GM18505 (cell line): ENCODE data around the gene ANTKMT.
"Not testable (repeated sequence)": the region's sequence is repeated elsewhere in the genome, so short reads cannot be mapped to it uniquely, and the experiment has no call there.

Experiments used
- ATAC-seq: cut with Tn5 transposase; IDR thresholded peaks from one replicate; pipeline ENCODE4 v1.9.1; 2021; ENCODE audit not compliant: unreplicated experiment
- POLR2A ChIP-seq: IDR thresholded peaks from 4 replicates; pipeline ENCODE4 v1.6.1; 2011; ENCODE audit warnings: borderline replicate concordance; ENCODE audit not compliant: insufficient read depth, insufficient read length; ENCODE audit errors: extremely low read depth

ANTKMT gene

DNA sequence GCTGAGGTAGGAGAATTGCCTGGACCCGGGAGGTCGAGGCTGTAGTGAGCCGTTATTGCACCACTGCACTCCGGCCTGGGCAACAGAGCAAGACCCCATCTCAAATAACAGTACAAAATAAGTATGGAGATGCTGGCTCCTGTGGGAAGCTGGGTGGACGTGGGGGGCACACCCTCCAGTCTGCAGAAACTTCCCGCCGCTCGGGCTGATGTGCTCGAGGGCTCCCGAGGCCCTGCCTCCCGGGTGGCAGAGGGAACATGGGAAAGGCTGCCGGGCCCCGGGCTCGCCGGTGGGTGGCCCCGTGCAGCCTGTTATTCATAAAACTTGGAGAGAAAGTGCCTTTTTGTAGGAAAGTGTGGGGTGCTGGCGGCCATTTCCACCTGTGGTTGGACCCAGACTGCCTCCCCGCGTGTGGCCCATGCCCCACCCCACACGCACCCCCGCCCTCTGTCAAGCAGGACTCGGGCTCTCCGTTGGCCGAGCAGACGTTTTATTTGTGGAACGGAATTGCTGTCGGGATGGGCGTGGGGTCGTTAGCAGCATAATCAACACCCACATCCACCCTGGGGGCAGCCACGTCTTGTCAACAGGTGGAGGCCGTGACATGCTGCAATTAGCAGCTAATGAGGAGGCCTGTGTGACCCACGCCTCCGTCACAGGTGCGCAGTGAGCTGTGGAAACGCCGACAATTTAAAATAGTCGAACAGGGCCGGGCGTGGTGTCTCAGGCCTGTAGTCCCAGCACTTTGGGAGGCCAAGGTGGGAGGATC is 27.2 kb downstream of the ANTKMT start:
- TF ChIP-seq POLR2A, result no peak

DNA sequence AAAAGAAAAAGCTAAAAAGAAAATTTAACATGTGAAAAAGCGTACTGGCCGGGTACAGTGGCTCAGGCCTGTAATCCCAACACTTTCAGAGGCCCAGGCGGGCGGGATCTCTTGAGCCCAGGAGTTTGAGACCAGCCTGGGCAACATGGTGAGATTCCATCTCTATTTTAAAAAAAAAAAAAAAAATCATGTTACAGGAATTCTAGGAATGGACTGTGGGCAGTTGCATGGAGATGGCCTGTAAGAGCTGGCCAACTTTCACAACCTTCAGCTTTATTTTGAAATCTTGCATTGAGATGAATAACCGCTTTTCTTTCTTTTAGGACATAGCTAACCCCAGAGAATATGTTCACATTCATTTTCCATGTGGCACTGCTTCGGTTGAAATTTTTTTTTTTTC is 28.1 kb downstream of the ANTKMT start:
- no peak for TF ChIP-seq POLR2A
- ATAC-seq, result no peak

More for the DNA sequence above, 27.2 kb downstream of the ANTKMT start:
- no peak for ATAC-seq

DNA sequence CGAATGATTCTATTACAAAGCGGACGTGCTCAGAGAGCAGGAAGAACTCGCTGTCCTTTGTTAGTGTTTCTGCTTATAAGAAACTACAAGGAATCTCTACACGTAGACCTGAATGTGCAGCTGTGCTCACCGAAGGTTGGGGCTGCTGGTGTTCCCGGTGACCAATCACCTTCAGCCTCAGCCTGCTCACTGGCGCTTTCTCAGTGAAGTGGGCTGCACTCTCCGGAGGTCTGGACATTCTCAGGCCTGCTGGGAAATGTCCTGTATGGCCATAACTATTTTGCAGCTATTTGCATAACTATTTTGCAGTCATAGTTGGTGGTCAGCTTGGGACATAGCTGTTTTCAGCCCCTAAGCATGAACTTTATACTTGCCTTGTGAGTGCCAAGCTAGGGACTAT is 29.5 kb downstream of the ANTKMT start:
- no peak for ATAC-seq
- no peak for TF ChIP-seq POLR2A

DNA sequence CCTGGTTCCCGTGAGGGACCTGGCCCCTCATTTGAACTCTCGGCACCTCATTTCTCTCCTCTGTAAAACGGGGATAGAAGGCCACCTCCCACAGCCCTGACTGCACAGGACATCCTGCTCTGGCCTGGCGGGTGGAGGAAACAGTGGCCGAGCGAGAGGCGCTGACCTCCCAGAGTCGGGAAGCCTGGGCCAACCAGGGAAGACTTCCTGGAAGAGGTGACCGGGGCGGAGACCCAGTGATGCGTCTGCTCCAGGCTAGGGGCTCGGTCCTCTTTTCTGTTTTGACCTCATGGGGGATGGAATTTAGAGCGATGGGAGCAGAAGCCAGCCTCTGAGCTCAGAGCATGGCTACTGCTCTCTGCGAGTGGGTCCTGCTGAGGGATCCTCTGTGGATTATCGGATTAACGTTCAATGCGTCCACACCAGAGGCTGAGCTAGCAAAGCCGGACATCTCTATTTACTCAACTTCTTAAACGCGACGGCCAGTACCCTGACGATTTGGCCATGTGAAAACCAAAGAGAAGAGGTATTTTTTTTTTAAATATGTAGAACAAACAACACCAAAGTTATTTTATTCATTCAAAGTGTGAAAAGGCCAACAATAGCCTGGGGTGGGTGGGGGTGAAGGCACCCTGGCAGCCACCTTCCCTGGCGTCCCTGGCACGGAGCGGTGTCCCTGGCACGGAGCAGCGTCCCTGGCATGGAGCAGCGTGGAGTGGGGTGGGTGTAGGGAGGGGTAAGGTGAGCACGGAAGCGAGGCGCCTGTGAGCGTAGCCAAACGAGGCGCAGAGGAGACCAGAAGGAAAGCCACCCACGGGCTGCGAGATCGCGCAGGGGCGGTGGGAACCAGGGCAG is 30.4 kb downstream of the ANTKMT start:
- ATAC-seq, result no peak
- no peak for TF ChIP-seq POLR2A

DNA sequence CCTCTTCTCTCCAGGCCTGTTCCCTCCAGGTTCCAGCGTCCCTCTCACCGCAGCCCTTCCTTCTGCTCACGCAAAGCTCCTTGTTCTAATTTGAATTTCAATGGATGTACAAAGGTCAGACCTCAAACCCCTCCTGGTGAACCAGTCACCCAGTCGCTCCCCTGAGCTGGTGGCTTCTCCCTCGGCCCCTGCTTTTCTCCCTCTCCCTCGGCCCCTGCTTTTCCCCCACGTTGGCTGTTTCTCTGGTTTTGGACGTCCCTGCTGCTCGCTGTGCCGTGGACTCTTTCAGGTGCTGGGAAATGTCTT is 31.0 kb downstream of the ANTKMT start:
- ATAC-seq, result no peak
- TF ChIP-seq POLR2A, result no peak

DNA sequence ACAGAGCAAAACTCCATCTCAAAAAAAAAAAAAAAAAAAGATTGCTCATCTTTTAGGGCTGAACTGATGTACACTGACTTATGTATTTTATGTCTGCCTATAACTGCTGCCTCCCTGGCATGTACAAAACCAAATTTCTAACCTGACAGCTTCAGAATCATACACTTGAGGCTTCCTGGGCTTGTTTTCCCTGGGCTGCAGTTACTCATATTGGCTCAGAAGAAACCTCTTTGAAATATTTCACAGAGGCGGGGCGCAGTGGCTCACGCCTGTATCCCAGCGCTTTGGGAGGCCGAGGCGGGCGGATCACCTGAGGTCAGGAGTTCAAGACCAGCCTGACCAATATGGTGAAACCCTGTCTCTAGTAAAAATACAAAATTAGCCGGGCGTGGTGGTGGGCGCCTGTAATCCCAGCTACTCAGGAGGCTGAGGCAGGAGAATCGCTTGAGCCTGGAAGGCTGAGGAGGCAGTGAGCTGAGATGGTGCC is 33.2 kb downstream of the ANTKMT start:
- not testable (repeated sequence) for ATAC-seq

DNA sequence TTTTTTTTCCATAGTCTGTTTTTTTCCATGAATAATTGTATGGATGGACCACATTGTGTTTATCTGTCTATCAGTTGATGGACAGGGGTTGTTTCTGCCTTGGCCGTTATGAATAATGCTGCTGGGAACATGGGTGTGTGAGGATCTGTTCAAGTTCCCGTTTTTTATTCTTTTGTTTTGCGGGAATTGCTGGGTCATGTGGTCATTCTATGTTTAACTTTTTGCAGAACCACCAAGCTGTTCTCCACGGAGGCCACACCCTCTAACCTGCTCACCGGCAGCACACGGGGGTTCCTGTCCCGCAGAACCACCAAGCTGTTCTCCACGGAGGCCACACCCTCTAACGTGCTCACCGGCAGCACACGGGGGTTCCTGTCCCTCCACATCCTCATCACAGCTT is 33.7 kb downstream of the ANTKMT start:
- TF ChIP-seq POLR2A, result no peak
- ATAC-seq, result no peak

DNA sequence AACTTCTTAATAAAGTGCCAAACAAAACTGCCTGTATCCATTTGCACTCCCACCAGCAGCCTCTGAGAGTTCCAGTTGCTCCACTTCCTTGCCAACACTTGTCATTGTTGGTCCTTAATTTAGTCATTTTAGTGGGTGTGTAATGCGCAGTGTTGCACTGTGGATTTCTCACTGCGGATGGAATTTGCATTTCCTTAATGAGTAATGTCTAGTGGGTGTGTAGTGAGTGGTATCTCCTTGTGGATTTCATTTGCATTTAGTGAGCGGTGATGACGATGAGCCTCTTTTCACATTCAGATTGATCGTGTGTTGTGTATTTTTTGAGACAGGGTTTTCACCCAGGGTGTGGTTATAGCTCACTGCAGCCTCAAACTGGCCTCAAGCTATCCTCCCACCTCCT is 35.5 kb downstream of the ANTKMT start:
- no peak for TF ChIP-seq POLR2A
- no peak for ATAC-seq

DNA sequence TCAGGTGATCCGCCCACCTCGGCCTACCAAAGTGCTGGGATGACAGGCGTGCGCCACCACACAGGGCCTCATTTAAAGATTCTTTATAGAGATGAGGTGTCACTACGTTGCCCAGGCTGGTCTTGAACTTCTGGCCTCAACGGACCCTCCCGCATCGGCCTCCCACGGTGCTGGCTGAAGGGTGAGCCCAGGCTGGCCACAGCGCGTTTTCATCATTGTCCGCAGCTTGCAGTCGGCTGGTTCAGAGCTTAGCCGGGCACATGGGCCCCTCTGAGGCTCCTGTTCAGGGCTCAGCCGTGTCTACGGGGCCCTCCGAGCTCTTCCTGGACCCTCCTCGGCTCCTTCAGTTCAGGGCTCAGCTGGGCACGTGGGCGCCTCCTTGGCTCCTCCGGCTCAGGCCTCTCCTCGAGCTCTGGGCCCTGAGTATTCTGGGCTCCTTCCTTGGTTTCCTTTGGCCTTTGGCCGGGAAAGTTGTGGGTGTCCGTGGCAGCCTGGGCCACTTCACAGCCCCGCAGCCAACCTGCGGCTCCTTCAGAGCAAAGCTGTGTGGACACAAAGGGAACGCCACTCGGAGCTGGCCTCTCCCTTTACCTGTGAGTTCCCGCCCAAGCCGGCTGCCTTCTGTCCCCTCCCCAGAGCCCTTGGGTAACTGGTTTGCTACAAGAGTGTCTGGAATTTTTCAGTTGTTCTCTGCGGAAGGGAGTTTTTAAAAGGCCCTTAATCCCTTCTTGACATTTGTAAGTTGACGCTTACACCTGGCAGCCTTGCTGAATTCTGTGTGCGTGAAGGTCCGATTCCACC is 38.4 kb downstream of the ANTKMT start:
- no peak for TF ChIP-seq POLR2A
- ATAC-seq, result no peak

DNA sequence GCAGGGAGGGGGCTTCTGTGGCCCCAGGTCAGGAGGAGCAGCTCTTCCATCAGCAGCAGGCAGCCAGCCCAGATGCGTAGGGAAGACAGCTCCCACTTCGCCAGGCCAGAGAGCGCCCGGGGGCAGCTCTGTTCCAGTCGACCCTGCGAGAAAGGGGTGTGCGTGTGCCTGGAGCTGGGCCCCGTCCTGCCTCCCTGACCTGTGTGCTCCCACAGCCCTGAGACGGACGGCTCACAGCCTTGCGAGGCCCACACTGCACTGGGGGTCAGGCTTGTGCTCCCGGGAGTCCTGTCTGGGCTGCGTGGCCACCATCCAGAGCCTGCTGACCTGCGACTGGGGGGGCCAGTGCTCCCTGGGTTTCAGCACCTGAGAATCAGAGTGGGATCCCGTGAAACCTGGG is 39.1 kb downstream of the ANTKMT start:
- ATAC-seq, result no peak
- TF ChIP-seq POLR2A, result no peak

DNA sequence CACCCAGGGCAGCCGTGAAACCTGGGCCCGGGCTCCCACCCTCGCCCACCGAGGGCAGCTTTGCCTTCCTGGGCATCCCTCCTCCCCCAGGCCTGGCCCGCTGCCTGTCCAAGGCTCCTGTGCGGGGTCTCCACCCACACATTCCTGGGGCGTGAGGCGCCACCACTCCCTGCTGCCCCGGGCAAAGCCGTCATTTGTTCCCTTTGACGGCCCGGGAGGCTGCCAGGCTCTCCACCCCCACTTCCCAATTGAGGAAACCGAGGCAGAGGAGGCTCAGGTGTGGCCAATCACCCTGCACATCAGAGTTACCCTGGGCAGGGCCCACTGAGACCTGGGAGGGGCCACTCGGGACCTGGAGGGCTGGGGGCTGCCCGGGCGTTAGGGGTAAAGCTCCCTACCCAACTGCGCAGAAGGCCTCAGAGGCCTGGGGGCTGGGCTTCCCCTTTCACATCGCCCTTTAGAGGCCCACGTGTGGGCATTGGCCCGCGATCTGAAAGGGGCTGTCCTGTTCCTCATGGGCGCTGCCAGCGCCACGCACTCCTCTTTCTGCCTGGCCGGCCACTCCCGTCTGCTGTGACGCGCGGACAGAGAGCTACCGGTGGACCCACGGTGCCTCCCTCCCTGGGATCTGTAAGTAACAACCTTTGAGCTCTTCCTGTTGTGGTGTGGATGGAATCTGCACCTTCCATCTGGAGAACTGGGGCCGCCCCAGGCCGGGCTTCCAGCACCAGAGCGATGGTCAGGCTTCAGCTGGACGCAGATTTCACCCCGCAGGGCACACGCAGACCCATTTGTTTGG is 39.8 kb downstream of the ANTKMT start, which contains the start of gene MSLN:
Gene MSLN, plus strand, starts transcription at position 190 of the 799 bp plus-strand sequence. CDS start 1,947 bp downstream, outside the sequence.
- no peak for ATAC-seq
- no peak for TF ChIP-seq POLR2A

DNA sequence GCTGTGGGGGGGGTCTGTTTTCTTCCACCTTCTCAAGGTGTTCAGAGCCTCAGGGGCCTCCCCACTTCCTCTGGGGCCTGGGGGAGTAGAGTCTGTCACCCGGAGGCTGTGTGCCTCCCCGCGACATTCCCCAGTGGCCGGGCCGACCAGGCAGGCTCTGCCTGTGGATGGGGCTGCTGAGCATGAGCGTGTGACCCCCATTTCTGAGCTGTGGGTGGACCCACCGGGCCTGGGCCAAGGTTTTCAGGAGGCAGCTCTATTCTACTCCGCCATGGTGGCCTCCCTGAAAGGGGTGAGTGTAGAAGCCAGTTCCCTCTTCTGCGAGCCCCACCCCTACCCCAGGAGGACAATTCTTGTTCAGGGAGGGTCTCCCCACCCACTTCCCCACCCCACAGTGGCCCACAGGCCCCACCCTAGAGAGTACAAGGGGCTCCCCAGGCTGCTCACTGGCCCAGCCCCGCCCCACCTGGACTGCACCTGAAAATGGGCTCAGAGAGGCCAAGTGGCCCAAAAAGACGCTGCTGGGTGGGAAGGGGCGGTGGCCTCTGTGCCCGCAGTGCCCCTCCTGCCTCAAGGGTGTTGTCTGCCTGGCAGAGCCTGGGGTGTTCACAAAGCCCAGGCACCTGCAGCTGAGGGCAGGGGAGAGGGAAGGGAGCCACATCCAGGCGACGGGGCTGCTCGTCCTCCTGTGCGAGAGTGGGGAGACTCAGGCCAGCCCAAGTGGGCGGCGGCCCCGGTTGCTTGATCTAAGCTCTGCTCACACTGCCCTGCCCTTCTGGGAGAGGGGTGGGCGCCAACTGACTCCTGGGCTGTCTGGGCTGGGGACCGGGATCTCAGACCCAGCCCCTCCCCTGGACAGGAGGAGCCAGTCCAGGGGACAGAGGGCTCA is 40.9 kb downstream of the ANTKMT start:
- no peak for ATAC-seq
- TF ChIP-seq POLR2A, result no peak

DNA sequence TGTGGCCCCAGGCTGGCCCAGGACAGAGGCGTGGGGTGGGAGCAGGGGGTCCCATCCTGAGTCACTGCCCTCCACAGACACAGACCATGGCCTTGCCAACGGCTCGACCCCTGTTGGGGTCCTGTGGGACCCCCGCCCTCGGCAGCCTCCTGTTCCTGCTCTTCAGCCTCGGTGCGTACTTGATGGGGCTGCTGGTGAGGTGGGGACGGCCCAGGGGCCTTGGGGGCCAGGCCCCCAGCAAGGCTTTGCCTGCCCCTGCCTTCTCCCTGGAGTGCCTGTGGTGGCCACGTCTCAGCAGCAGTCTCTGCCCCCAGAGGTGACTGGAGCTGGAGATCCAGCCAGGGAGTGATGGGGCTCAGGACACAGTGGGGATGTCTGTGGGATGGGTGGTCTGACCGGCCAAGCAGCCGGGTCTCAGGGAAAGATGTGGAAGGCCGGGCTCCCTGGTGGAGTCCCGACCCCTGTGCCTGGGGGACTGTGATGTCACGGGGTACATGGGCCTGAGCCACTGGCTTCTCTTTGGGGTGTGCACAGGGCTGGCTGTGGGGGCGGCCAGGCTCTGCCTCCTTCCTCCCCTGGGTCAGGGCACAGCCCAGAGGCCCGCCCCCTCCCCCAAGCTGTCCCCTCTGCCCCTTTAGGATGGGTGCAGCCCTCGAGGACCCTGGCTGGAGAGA is 41.8 kb downstream of the ANTKMT start:
- no peak for ATAC-seq
- no peak for TF ChIP-seq POLR2A
